CD4-positive, alpha-beta T cell (primary cell): ENCODE results near the gene RAB40C. TPM values are rescaled to one million over a fixed set of nuclear protein-coding genes. Genes with fewer than 3 reads are reported as not detected.

Experiments
- ATAC-seq: fragments of 200-7000 bp; cut with Tn5 transposase; one replicate; pipeline ENCODE4 v1.10.0; 2022; ENCODE audit warnings: mild to moderate bottlenecking; ENCODE audit not compliant: poor library complexity
- CTCF ChIA-PET: fragments of 350-600 bp; sonication (Branson Sonifier 250); formaldehyde crosslinking; loops from one replicate; lab custom pipeline; 2021; ENCODE audit warnings: antibody characterized with exemption, inconsistent platforms; lab: Charles Lee
- POLR2A ChIA-PET: fragments of 350-600 bp; sonication (Branson Sonifier 250); formaldehyde crosslinking; loops from one replicate; lab custom pipeline; 2021; ENCODE audit warnings: antibody characterized with exemption, inconsistent platforms; lab: Charles Lee
- DNase-seq, 14 experiments: peaks; one replicate each; pipeline ENCODE4 v3.0.0-alpha.2; 2013 to 2020; ENCODE audit warnings: mixed read lengths in 2 of 14
- H3K27ac ChIP-seq, 2 donors: one replicate each; pipeline versions ENCODE4 v1.5.1 to v1.7.0; 2013; ENCODE audit warnings: low read length in 2 of 2, low read depth in 1 of 2, mild to moderate bottlenecking in 1 of 2
- H3K27me3 ChIP-seq, 2 experiments: 1 replicate in 1 of 2; 2 replicates in 1 of 2; pipeline versions ENCODE4 v1.6.1 to v1.7.0; 2013; ENCODE audit warnings: low read length in 2 of 2, control low read depth in 1 of 2, mild to moderate bottlenecking in 1 of 2, moderate library complexity in 1 of 2; ENCODE audit not compliant: insufficient read depth in 2 of 2, control insufficient read depth in 1 of 2
- H3K36me3 ChIP-seq: one replicate; pipeline ENCODE4 v1.6.1; 2013; ENCODE audit warnings: low read length, control low read depth; ENCODE audit not compliant: insufficient read depth
- H3K4me1 ChIP-seq: one replicate; pipeline ENCODE4 v1.6.1; 2013; ENCODE audit warnings: low read length, control low read depth; ENCODE audit not compliant: insufficient read depth
- H3K4me3 ChIP-seq: one replicate; pipeline ENCODE4 v1.5.1; 2013; ENCODE audit warnings: mild to moderate bottlenecking, low read length, moderate library complexity
- H3K9me3 ChIP-seq, 2 experiments: 1 replicate in 1 of 2; 2 replicates in 1 of 2; pipeline versions ENCODE4 v1.6.1 to v1.7.0; 2013; ENCODE audit warnings: low read length in 2 of 2, mild to moderate bottlenecking in 2 of 2, control low read depth in 1 of 2, moderate library complexity in 1 of 2; ENCODE audit not compliant: control insufficient read depth in 1 of 2, insufficient read depth in 1 of 2
- H3K27ac Mint-ChIP-seq: one replicate; pipeline ENCODE4 v1.8.0; 2020; ENCODE audit warnings: mixed read lengths
- H3K27me3 Mint-ChIP-seq: one replicate; pipeline ENCODE4 v1.8.0; 2021; ENCODE audit warnings: mixed read lengths
- H3K36me3 Mint-ChIP-seq: one replicate; pipeline ENCODE4 v1.8.0; 2021; ENCODE audit warnings: low read depth, mixed read lengths
- H3K4me1 Mint-ChIP-seq: one replicate; pipeline ENCODE4 v1.8.0; 2021; ENCODE audit warnings: low read depth, mixed read lengths
- H3K4me3 Mint-ChIP-seq: one replicate; pipeline ENCODE4 v1.8.0; 2020; ENCODE audit warnings: mild to moderate bottlenecking, mixed read lengths
- H3K9me3 Mint-ChIP-seq: one replicate; pipeline ENCODE4 v1.8.0; 2020; ENCODE audit warnings: mixed read lengths
- intact Hi-C, 2 experiments: fragments of 100-400 bp; cut with DNase I in 1 of 2; cut with micrococcal nuclease in 1 of 2; formaldehyde crosslinking; loops; one replicate each; pipeline versions ENCODE4 v1.15.1 to v1.9.0; 2023 to 2025; cut with DNase I, micrococcal nuclease
- total RNA-seq, 174 experiments: library from RNA in 2 of 174; stranded (reverse) in 2 of 174; gene quantifications; one replicate each; pipeline ENCODE4 v1.2.3 and lab custom pipeline; 2021 to 2026
- TF ChIP-seq, protein P1 (sequence below): fragments of 200-600 bp; IDR thresholded peaks from one replicate; pipeline ENCODE4 v1.8.0; 2022; ENCODE audit warnings: antibody characterized with exemption, mild to moderate bottlenecking

The RAB40C gene
- total RNA-seq, 2 experiments from 2014 or later: 8.9 to 9.5 TPM

DNA sequence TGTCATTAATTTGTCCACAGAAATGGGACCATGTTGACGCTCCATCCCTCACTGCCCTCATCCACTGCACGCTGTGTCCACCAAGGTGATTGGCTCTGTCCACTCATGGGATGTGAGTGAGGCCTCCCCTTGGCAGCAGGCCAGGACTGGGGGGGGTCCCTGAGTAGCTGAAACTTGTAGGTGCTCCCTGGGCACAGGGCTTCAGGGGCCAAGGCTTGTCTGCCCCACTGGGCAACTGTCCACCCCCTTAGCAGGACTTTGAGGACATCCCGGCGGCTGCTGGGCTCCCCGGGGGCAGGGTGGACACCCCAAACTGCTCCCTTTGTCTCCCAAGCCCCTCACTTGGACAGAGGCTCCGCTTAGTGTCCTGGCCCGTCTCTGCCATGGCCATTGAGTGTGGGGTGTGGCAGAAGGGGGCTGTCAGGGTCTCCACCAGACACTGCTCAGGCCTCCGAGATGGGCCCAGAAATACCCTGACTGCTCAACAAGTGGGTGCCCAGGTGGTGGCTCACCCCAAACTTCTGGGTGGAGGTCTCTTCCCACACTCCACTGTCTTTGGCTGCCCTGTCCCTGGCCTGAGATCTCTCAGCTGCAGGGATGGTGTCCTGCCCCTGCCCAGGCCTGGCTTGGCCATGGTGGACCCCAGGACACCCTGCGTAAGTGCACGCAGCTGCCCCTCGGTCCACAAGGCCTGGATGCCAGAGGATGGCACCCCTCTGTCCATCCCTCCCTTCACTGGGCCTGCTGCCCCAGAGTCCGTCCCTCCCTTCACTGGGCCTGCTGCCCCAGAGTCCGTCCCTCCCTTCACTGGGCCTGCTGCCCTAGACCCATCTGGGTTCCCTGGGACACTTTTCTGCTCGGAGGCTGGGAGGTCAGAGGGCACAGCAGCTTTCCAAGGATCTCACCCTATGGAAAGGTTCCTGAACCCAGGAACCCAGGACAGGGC is 2.9 kb upstream of the RAB40C start:
- DNase-seq (no peak), ATAC-seq (no peak)
- Mint-ChIP-seq H3K4me1 (peaks cover 10% of the 10 kb centered on the region), H3K4me3 (peak overlapping the region; percentile 80), H3K27me3 (no peaks in the 10 kb centered on the region), H3K9me3 (no peaks in the 10 kb centered on the region), H3K36me3 (peaks cover 17% of the 10 kb centered on the region), H3K27ac (peak overlapping the region; percentile 95)
- Histone ChIP-seq H3K36me3 (no peaks in the 10 kb centered on the region), H3K4me1 (peaks cover 32% of the 10 kb centered on the region), H3K27ac (no peak overlapping the region), H3K4me3 (no peak overlapping the region), H3K9me3 (no peaks in the 10 kb centered on the region), H3K27me3 (no peaks in the 10 kb centered on the region)
- intact Hi-C loops: no loop called here
- TF ChIP-seq, protein P1, sequence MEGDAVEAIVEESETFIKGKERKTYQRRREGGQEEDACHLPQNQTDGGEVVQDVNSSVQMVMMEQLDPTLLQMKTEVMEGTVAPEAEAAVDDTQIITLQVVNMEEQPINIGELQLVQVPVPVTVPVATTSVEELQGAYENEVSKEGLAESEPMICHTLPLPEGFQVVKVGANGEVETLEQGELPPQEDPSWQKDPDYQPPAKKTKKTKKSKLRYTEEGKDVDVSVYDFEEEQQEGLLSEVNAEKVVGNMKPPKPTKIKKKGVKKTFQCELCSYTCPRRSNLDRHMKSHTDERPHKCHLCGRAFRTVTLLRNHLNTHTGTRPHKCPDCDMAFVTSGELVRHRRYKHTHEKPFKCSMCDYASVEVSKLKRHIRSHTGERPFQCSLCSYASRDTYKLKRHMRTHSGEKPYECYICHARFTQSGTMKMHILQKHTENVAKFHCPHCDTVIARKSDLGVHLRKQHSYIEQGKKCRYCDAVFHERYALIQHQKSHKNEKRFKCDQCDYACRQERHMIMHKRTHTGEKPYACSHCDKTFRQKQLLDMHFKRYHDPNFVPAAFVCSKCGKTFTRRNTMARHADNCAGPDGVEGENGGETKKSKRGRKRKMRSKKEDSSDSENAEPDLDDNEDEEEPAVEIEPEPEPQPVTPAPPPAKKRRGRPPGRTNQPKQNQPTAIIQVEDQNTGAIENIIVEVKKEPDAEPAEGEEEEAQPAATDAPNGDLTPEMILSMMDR: no peak
- ChIA-PET CTCF (no interaction called here), POLR2A (interaction anchor here (2.7 kb wide), 1 partner anchor 50 kb away, joined by 18 read pairs; the partner anchor contains the start of gene METTL26)

DNA sequence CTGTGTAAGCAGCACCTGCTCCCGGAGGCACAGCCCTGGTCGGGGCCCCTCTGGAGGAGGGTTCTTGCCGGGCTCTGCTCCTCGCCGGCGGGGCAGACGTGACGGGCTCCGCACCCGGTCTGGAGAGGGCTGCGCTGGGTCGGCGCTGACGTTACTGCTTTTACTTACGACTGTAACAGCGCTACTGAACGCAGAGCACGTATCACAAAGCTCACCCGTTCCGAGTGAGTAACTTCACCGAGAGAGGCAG is 1.3 kb upstream of the RAB40C start:
- intact Hi-C loops: loop anchor here (2.0 kb wide), 2 partner anchors 48 to 720 kb away; partner anchors contain the start of genes METTL26 (in 1 of the 2) and UBE2I (in 1 of the 2)
- ChIA-PET CTCF (interaction anchor here (1.0 to 1.6 kb wide), 3 partner anchors 9 to 152 kb away, joined by 3 to 8 read pairs (median 3); partner anchors contain the start of genes CIAO3 and METTL26), POLR2A (interaction anchor here (0.8 to 2.7 kb wide), 8 partner anchors 10 to 200 kb away, joined by 3 to 18 read pairs (median 4); partner anchors contain the start of genes CAPN15, CHTF18, DECR2 and METTL26)
- Mint-ChIP-seq H3K9me3 (no peaks in the 10 kb centered on the region), H3K27me3 (no peaks in the 10 kb centered on the region), H3K27ac (peak overlapping the region; percentile 95), H3K36me3 (peaks cover 17% of the 10 kb centered on the region), H3K4me3 (peak overlapping the region; percentile 99), H3K4me1 (peaks cover 13% of the 10 kb centered on the region)
- TF ChIP-seq, protein P1: no peak
- Histone ChIP-seq H3K4me3 (peak overlapping the region; percentile 80), H3K27ac (peak overlapping the region; percentile 84 to 85), H3K9me3 (no peaks in the 10 kb centered on the region), H3K4me1 (peaks cover 39% of the 10 kb centered on the region), H3K36me3 (peaks cover 2% of the 10 kb centered on the region), H3K27me3 (no peaks in the 10 kb centered on the region)
- DNase-seq: peak in 13 of 14 experiments; percentile 38 to 87 (median 60)
- ATAC-seq: peak; percentile 37

DNA sequence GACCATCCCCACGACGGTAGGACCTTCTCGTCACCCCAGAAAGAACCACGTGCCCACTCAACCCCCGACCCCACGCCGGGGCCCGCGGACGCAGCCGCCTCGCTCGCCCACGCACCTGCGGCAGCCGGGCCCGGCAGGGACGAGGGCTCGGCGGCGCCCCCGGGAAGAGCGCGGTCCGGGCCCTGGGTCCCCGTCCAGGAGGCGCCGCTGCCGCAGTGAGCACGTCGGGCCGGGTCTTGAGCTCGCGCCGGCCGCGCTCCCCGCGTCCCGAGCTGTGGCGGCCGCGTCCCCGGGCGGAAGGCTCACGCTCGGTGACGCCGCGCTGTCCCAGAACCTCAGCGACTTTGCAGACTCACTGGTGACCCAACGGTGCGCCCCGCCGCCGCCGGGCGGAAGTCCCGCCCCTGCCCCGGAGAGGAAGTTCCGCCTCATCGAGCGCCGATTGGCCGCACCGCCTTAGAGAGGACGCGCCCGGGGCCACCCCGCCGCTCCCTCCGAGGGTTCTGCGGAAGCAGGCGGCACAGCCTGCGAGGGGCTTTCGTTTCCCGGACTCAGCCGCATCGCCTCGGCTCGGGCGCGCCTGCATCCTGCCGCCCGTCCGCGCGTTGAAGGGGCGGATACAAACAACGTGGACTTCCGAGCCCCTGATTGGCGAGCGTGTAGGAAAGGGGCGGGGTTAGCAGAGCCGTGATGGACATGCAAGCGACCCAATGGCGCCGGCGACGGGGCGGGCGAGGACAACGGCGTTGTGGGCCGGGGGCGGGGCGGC is 793 bp upstream of the RAB40C start:
- peaks cover 42% of the 10 kb centered on the region for H3K4me1 ChIP-seq
- POLR2A ChIA-PET: interaction anchor here (0.8 to 2.7 kb wide), 8 partner anchors 9 to 199 kb away, joined by 3 to 18 read pairs (median 4); partner anchors contain the start of genes CAPN15, CHTF18, DECR2 and METTL26
- Mint-ChIP-seq H3K27me3 (no peaks in the 10 kb centered on the region), H3K36me3 (peaks cover 17% of the 10 kb centered on the region), H3K9me3 (no peaks in the 10 kb centered on the region), H3K4me1 (peaks cover 16% of the 10 kb centered on the region), H3K4me3 (peak overlapping the region; percentile 99), H3K27ac (peak overlapping the region; percentile 95)
- peak; percentile 69 for ATAC-seq
- no peaks in the 10 kb centered on the region for H3K27me3 ChIP-seq
- CTCF ChIA-PET: interaction anchor here (1.0 to 1.6 kb wide), 3 partner anchors 10 to 152 kb away, joined by 3 to 8 read pairs (median 3); partner anchors contain the start of genes CIAO3 and METTL26
- DNase-seq: peak in 13 of 14 experiments; percentile 96 to 99 (median 98)
- intact Hi-C loops: loop anchor here (1.0 to 2.0 kb wide), 5 partner anchors 19 to 720 kb away; partner anchors contain the start of genes METTL26 (in 2 of the 2), CAPN15 (in 1 of the 2) and UBE2I (in 1 of the 2)
- H3K4me3 ChIP-seq: peak overlapping the region; percentile 80
- peaks cover 2% of the 10 kb centered on the region for H3K36me3 ChIP-seq
- H3K27ac ChIP-seq: peak overlapping the region; percentile 84 to 88
- H3K9me3 ChIP-seq: no peaks in the 10 kb centered on the region
- TF ChIP-seq, protein P1: no peak
